A673 (cell line): ENCODE results near the gene DUSP8.
"Not testable (repeated sequence)": the region's sequence is repeated elsewhere in the genome, so short reads cannot be mapped to it uniquely, and the experiment has no call there.

Experiments
- EZH2 ChIP-seq: fragments of 200-600 bp; sonication (generic); IDR thresholded peaks from 2 replicates; pipeline ENCODE4 v1.6.1; 2017; ENCODE audit warnings: borderline replicate concordance, low read depth, mild to moderate bottlenecking, mixed read lengths, antibody characterized with exemption, low read length; ENCODE audit not compliant: poor library complexity, severe bottlenecking
- TF ChIP-seq, protein P1 (sequence below): fragments of 300-800, 200-600 bp; sonication (generic); conservative IDR thresholded peaks from 2 replicates; pipeline ENCODE4 v1.5.1; 2017; ENCODE audit warnings: low read depth, mild to moderate bottlenecking, antibody characterized with exemption, low read length, moderate library complexity, mixed read lengths

DNA sequence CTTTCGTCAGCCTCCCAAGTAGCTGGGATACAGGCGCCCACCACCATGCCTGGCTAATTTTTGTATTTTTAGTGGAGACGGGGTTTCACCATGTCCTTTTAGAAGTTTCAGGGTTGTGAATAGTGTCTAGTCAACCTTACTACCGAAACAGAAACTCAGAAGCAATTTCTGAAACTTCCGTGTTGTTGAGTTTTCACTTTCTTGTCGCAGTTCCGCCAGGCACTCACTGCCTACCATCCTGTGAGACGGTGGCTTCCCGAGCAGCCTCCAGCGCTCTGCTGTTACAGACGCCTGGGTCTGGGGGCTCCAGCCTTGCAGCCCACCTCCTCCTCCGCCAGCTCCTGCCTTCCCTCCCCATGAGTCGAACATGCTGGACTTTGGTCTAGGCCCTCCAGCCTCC, 33.9 kb upstream of the DUSP8 start:
- TF ChIP-seq, protein P1, sequence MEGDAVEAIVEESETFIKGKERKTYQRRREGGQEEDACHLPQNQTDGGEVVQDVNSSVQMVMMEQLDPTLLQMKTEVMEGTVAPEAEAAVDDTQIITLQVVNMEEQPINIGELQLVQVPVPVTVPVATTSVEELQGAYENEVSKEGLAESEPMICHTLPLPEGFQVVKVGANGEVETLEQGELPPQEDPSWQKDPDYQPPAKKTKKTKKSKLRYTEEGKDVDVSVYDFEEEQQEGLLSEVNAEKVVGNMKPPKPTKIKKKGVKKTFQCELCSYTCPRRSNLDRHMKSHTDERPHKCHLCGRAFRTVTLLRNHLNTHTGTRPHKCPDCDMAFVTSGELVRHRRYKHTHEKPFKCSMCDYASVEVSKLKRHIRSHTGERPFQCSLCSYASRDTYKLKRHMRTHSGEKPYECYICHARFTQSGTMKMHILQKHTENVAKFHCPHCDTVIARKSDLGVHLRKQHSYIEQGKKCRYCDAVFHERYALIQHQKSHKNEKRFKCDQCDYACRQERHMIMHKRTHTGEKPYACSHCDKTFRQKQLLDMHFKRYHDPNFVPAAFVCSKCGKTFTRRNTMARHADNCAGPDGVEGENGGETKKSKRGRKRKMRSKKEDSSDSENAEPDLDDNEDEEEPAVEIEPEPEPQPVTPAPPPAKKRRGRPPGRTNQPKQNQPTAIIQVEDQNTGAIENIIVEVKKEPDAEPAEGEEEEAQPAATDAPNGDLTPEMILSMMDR = not testable (repeated sequence)
- TF ChIP-seq EZH2 = not testable (repeated sequence)
